Eye (tissue), 1 donor: Measurements from ENCODE around the gene DIP2C.
"Not testable (repeated sequence)": the region's sequence is repeated elsewhere in the genome, so short reads cannot be mapped to it uniquely, and the experiment has no call there.

Source experiments
- DNase-seq: peaks from one replicate; pipeline ENCODE4 v3.0.0-alpha.2; 2015

Gene DIP2C

DNA sequence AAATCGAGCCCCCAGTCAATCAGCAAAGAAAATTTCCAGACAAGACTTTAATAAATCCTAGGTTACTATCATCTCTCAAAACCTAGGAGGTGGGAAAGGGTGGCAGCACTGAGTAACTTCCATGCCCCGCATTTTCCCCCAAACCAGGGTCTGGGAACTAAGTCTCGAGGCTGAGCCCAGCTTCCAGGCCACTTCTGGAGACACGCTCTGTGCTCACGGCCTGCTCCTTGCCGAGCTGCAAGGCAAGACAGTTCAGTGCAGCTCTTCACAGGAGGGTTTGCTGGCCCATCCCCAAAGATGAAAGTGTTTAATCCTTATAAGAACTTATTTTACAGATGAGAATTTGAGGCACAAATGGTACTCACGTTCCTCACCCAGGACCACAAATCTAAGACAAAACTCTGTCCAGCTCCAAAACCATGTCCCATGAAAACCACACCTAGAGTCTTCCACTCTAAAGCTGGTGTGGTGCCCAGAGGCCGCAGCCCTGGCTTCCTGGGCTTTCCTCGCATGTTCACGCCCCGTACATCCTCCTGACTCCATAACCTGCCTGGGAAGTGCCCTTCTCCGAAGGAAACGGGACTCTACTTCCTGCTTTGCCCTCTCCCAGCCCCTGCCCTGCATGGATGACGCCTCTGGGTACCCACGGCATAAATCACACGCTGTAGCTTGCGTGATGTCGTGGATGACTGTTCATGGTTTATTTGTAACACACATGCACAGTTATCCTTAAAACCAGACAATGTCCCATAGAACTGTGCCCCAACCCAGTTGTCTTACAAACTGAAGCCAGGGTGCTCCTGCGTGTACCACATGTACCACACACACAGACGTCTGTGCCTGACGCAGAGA, 201.2 kb downstream of the DIP2C start:
- DNase-seq: no peak

DNA sequence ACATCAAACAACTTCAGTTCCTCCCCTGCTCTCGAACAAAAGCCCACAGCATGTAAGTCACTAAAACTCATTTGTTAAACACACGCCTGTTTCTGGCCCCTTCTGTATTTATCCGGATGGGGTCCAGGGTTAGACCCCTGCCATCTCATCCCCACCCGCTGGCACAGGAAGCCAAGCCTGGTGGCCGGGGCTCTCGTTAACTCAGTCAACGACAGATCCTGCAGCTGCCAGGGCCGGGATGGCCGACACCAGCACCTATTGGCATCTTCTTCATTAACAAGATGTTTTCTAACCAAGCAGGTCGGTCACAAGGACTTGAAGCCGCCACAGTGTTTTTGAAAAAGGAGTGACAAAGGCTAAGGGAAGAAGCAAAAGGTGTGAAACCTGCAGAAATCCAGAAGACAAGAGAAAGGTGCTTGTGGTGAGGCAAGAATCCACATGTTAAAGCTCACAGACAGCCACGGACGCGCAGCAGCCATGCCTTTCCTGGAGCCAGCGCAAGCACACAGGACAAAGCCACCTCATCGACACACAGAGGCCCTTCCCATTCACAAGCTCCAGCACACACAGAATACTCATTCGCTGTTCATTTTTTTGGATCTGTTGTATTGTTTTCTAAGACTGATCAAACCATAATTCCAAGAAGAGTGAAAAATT, 202.7 kb downstream of the DIP2C start:
- no peak for DNase-seq

DNA sequence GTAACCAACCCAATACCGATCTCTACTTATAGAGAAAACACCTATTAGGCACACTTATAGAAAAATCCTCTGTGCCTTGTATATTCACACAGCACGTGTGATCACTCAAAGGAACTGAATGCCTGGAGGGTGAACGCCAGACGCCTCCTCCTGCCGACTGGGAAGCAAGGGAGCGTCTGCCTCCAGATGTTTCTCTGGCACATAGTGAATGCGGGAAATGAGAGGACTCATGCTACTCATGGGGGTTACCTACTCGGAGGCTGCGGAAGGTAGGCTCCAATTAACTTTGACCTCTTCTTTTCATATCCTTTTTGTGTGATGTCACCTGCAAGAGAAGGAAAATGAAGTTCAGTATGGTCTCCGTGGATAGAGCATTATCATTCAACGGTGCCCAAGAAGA, 203.3 kb downstream of the DIP2C start:
- DNase-seq: peak; percentile 66

DNA sequence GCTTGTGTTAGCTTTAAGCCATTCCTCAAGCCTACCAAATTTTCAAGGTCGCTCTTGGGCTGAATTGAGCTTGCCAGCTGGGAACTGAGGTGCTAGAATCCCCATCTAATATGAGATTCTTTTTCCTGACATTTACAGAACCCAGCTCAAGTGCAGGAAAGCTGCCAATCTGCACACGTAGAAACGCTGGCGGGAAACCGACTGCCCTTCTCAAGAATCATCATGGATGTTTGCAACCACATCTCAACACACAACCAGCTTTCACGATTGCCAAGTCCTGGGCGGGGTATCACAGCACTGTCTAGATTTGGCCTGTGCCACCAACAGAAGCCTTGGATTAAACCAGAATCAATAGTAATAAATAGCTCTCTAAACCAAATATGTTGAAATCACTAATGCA, 203.7 kb downstream of the DIP2C start:
- DNase-seq: no peak

- no peak for DNase-seq
Observed at GRCh38 chr10:484925-485661, 204.4 kb downstream of the DIP2C start.

- DNase-seq: peak; percentile 63
Observed at GRCh38 chr10:484441-484924, 205.0 kb downstream of the DIP2C start.

DNA sequence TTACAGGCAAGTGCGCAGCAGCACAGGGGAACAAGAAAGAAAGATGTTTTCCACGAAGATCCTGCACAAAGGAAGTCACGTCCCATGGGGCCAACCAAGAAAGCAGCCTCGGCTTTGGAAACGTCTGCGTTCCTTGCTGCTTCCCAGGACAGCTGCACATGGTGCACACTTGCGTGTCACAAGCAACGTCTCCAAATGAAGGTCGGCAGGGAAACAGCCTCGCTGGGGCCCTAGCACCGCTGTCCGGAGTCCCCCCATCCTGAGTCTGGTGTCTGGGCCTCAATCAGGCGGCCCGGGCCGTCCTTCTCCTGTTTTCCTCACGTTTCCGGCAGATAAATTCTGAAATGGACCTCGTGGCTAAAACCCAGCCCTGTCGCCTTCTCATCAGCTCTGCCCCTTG, 206.2 kb downstream of the DIP2C start:
- DNase-seq: no peak

GRCh38 chr10:482848-483247, 206.6 kb downstream of the DIP2C start:
- no peak for DNase-seq

- no peak for DNase-seq
Observed at GRCh38 chr10:482051-482501, 207.4 kb downstream of the DIP2C start.

DNA sequence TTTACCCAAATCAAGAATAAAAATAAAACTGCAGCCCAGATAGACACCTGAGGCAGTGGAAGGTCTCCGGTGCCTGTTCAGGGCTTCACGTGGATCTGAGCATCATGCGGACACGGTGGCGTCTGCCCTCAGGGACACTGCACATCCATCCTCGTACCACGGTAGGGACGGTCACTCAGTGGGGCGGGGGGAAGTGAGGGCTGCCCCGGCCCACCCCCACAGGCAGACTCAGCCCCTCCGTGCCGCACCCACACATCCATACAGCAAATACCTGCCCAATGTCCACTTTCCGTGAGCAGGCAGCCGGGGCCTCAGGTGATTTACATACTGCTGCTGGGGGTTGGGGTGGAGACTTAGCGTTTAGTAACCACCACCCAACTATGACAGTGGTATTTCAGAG, 207.8 kb downstream of the DIP2C start:
- DNase-seq: no peak

- no peak for DNase-seq
Observed at GRCh38 chr10:480928-481552, 208.4 kb downstream of the DIP2C start.

DNA sequence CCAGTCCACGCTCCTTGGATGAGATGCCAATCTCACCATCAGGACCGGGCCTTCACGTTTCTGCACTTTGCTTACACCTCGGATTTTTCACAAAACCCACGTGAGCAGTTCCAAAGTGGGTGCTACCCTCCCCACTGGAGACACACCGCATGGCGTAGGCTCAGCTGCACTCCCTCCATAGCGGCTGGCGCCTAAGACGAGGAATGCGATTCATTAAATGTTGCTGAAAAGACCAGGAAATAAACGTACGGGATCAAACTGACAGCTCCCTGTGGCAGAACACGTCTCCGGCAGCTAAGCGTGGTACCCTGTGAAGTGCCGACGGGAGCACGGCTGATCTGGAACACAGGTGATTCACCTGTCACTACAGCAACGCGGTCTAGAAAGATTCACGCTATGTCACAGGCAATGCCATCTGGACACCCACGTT, 209.0 kb downstream of the DIP2C start:
- no peak for DNase-seq

DNA sequence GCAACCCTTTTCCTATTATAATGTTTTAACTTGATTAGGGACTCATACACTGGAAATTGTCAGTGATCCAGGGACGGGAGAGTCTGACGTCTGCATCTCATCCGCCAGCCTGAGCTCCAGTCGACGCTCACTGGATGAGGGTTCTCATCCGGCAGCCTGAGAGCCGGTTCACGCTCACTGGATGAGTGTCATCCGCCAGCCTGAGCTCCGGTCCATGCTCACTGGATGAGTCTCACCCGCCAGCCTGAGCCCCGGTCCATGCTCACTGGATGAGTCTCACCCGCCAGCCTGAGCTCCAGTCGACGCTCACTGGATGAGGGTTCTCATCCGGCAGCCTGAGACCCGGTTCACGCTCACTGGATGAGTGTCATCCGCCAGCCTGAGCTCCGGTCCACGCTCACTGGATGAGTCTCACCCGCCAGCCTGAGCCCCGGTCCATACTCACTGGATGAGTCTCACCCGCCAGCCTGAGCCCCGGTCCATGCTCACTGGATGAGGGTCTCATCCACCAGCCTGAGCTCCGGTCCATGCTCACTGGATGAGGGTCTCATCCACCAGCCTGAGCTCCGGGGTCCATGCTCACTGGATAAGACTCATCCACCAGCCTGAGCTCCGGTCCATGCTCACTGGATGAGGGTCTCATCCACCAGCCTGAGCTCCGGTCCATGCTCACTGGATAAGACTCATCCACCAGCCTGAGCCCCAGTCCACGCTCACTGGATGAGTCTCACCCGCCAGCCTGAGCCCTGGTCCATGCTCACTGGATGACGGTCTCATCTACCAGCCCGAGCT, 209.6 kb downstream of the DIP2C start:
- not testable (repeated sequence) for DNase-seq

- DNase-seq: no peak
Observed at GRCh38 chr10:478471-479245, 210.8 kb downstream of the DIP2C start.

DNA sequence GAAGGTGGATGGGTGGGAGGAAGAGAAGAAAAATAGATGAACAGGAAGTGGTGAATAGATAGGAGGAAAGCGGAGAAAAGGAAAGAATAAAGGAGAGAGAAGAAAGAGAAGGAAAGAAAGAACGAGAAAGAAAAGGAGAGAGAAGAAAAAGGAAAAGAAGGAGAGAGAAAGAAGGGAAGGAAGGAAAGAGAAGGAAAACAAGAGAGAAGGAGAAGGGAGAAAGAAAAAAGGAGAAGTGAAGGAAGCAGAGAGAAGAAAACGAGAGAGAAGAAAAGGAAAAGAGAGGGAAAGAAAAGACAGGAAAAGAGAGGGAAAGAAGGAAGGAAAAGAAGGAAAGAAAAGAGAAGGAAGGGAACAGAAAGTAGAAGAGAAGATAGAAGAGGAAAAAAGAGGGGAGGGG, 211.8 kb downstream of the DIP2C start:
- no peak for DNase-seq

- DNase-seq: no peak
Observed at GRCh38 chr10:476455-476780, 213.1 kb downstream of the DIP2C start.

- no peak for DNase-seq
Observed at GRCh38 chr10:475709-476454, 213.6 kb downstream of the DIP2C start.

DNA sequence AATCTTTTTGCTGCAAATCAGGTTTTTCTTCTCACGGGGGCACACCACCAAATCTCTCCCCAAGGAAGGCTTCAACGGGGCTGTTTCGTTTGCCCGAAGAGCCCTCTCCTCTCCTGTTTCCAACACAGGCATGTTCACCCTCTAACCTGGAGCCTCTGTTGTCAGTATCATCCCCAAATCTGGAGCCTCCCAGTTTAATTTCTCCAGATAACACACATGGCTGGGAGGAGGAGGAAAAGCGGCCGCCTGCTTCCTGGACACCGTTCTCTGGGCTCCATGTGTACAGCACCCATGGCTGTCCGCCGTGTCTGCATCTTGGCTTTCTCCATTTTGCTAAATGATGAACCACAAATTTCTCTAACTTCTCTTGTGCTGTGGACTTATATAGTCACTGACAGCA, 214.5 kb downstream of the DIP2C start:
- no peak for DNase-seq

GRCh38 chr10:474406-474805, 215.1 kb downstream of the DIP2C start:
- no peak for DNase-seq

GRCh38 chr10:472241-472910, 217.1 kb downstream of the DIP2C start:
- DNase-seq: no peak
